Effector memory CD8-positive, alpha-beta T cell (primary cell): ENCODE results near the gene CCDC3.
"Not testable (repeated sequence)": the region's sequence is repeated elsewhere in the genome, so short reads cannot be mapped to it uniquely, and the experiment has no call there.

Source experiments
- ATAC-seq: fragments of 150-1000 bp; cut with Tn5 transposase; replicated peaks from 2 replicates; pipeline ENCODE4 v1.10.0; 2021; ENCODE audit warnings: mild to moderate bottlenecking, moderate library complexity
- DNase-seq, 3 experiments: peaks; one replicate each; pipeline ENCODE4 v3.0.0; 2021
- H3K27ac Mint-ChIP-seq, 2 donors: one replicate each; pipeline ENCODE4 v1.8.0; 2022; ENCODE audit warnings: mild to moderate bottlenecking in 2 of 2, mixed read lengths in 2 of 2, moderate library complexity in 2 of 2
- H3K27me3 Mint-ChIP-seq, 2 donors: one replicate each; pipeline ENCODE4 v1.8.0; 2022; ENCODE audit warnings: mixed read lengths in 2 of 2
- H3K36me3 Mint-ChIP-seq: one replicate; pipeline ENCODE4 v1.8.0; 2022; ENCODE audit warnings: mild to moderate bottlenecking, moderate library complexity, mixed read lengths; ENCODE audit not compliant: insufficient read depth
- H3K4me1 Mint-ChIP-seq, 2 donors: one replicate each; pipeline ENCODE4 v1.8.0; 2022; ENCODE audit warnings: low read depth in 2 of 2, mixed read lengths in 2 of 2
- H3K4me3 Mint-ChIP-seq, 2 donors: one replicate each; pipeline ENCODE4 v1.8.0; 2022; ENCODE audit warnings: mild to moderate bottlenecking in 2 of 2, mixed read lengths in 2 of 2, moderate library complexity in 2 of 2
- H3K9me3 Mint-ChIP-seq, 2 donors: one replicate each; pipeline ENCODE4 v1.8.0; 2022; ENCODE audit warnings: mixed read lengths in 2 of 2

Gene CCDC3

DNA sequence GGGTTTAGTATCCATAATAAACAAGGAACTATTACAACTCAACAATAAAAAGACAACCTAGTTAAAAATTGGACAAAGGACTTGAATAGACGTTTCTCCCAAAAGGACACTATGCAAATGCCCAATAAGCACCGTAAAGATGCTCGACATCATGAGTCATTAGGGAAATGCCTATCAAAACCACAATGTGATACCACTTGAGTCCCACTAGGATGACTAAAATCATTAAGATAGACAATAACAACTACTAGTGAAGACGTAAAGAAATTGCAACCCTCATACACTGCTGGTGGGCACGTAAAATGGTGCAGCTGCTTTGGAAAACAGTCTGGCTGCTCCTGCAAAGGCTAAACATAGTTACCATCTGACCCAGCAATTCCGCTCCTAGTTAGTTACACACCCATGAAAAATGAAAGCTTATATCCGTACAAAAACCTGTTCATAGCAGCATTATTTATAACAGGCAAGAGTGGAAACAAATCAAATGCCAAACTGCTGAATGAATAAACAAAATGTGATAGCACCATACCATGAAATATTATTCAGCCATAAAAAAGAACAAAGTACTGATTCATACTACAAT lies 17.3 kb downstream of the CCDC3 start:
- no peak overlapping the region for H3K4me3 Mint-ChIP-seq
- H3K27ac Mint-ChIP-seq, result no peak overlapping the region
- H3K9me3 Mint-ChIP-seq, result no peaks in the 10 kb centered on the region
- peaks cover 12 to 33% of the 10 kb centered on the region in 2 donors for H3K27me3 Mint-ChIP-seq
- H3K4me1 Mint-ChIP-seq, result no peaks in the 10 kb centered on the region
- no peaks in the 10 kb centered on the region for H3K36me3 Mint-ChIP-seq
- no peak for DNase-seq
- no peak for ATAC-seq

- H3K27ac Mint-ChIP-seq, H3K4me3 Mint-ChIP-seq, H3K4me1 Mint-ChIP-seq, DNase-seq, H3K9me3 Mint-ChIP-seq, ATAC-seq, H3K36me3 Mint-ChIP-seq: not testable (repeated sequence)
- H3K27me3 Mint-ChIP-seq, result peaks cover 19 to 33% of the 10 kb centered on the region in 2 donors
These were observed 17.9 kb downstream of the CCDC3 start for GRCh38 chr10:12983568-12983967.

- no peak overlapping the region for H3K4me3 Mint-ChIP-seq
- H3K9me3 Mint-ChIP-seq, result no peaks in the 10 kb centered on the region
- DNase-seq (no peak), ATAC-seq (no peak)
- no peaks in the 10 kb centered on the region for H3K4me1 Mint-ChIP-seq
- peaks cover 39 to 40% of the 10 kb centered on the region in 2 donors for H3K27me3 Mint-ChIP-seq
- no peaks in the 10 kb centered on the region for H3K36me3 Mint-ChIP-seq
- no peak overlapping the region for H3K27ac Mint-ChIP-seq
These were observed 19.9 kb downstream of the CCDC3 start for GRCh38 chr10:12981570-12981969.

- H3K9me3 Mint-ChIP-seq, result no peaks in the 10 kb centered on the region
- no peak for ATAC-seq
- peaks cover 47% of the 10 kb centered on the region in 2 donors for H3K27me3 Mint-ChIP-seq
- no peak overlapping the region for H3K27ac Mint-ChIP-seq
- H3K4me3 Mint-ChIP-seq, result no peak overlapping the region
- no peak for DNase-seq
- H3K36me3 Mint-ChIP-seq, result no peaks in the 10 kb centered on the region
- no peaks in the 10 kb centered on the region for H3K4me1 Mint-ChIP-seq
These were observed 20.7 kb downstream of the CCDC3 start for GRCh38 chr10:12980713-12981306.

- Mint-ChIP-seq H3K4me1 (no peaks in the 10 kb centered on the region), H3K36me3 (no peaks in the 10 kb centered on the region), H3K27ac (no peak overlapping the region), H3K27me3 (peaks cover 51 to 54% of the 10 kb centered on the region in 2 donors), H3K9me3 (no peaks in the 10 kb centered on the region), H3K4me3 (no peak overlapping the region)
- ATAC-seq, result no peak
- DNase-seq, result no peak
These were observed 21.3 kb downstream of the CCDC3 start for GRCh38 chr10:12980102-12980661.

DNA sequence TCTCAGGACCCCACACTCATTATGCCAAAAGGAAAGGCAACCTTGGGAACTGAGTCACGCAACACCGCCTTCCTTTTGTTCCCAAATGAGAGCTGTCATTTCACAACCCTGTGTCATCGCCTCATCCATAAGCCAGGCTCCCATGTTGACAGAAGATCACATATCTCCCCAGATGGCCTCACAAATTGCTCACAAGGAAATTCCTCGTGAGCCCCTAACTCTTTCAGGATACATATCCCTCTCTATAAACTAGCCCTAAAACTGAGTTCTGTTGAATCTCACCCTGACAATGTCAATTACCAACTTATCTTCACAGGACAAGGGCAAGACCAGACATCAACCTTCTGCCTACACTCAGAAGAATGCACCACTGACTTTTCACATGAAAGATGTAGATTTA lies 22.6 kb downstream of the CCDC3 start:
- ATAC-seq, result no peak
- no peak overlapping the region for H3K27ac Mint-ChIP-seq
- peaks cover 58 to 66% of the 10 kb centered on the region in 2 donors for H3K27me3 Mint-ChIP-seq
- no peaks in the 10 kb centered on the region for H3K4me1 Mint-ChIP-seq
- H3K9me3 Mint-ChIP-seq, result no peaks in the 10 kb centered on the region
- H3K4me3 Mint-ChIP-seq, result no peak overlapping the region
- DNase-seq, result no peak
- no peaks in the 10 kb centered on the region for H3K36me3 Mint-ChIP-seq

DNA sequence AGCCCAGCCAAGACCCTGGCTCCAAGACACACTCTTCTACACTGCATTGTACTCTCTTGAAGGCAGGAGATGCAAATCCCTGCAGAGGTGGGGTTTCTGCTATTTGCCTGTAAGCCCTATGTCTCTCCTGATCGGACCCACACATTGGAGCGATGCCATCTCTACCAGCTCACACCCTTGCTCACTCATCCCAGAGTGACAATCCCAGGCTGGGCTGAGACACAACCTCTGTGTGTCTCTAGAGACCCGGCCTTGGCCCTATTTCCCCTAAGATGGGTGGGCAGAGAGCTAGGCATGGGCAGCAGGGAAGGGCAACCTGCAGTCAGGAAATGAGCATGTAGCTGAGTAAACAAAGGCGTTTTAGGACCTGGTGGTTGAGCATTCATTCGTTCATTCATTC lies 25.6 kb downstream of the CCDC3 start:
- H3K27ac Mint-ChIP-seq, result no peak overlapping the region
- H3K9me3 Mint-ChIP-seq, result no peaks in the 10 kb centered on the region
- DNase-seq (no peak), ATAC-seq (no peak)
- no peak overlapping the region for H3K4me3 Mint-ChIP-seq
- H3K4me1 Mint-ChIP-seq, result no peaks in the 10 kb centered on the region
- no peaks in the 10 kb centered on the region for H3K36me3 Mint-ChIP-seq
- H3K27me3 Mint-ChIP-seq, result peaks cover 67 to 83% of the 10 kb centered on the region in 2 donors

DNA sequence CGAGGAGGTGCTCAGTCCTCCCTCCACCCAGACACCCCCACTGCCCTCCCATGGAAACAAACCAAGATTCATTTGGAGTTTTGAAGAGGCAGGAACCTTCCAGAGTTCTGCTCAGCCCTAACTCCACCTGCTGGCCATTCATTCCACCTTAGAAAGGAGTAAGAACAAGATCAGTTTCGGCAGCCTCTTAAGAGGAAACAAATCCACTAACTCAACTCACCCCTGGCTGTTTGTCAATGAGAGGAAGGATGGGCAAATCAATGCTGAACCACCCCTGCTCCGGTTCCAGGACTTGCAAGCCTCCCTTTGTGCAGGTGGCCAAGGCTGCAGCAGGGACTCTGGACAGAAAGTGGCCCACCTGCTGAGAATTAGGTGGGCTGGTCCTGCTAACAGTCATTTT lies 26.2 kb downstream of the CCDC3 start:
- no peak overlapping the region for H3K4me3 Mint-ChIP-seq
- ATAC-seq, result no peak
- no peaks in the 10 kb centered on the region for H3K36me3 Mint-ChIP-seq

DNA sequence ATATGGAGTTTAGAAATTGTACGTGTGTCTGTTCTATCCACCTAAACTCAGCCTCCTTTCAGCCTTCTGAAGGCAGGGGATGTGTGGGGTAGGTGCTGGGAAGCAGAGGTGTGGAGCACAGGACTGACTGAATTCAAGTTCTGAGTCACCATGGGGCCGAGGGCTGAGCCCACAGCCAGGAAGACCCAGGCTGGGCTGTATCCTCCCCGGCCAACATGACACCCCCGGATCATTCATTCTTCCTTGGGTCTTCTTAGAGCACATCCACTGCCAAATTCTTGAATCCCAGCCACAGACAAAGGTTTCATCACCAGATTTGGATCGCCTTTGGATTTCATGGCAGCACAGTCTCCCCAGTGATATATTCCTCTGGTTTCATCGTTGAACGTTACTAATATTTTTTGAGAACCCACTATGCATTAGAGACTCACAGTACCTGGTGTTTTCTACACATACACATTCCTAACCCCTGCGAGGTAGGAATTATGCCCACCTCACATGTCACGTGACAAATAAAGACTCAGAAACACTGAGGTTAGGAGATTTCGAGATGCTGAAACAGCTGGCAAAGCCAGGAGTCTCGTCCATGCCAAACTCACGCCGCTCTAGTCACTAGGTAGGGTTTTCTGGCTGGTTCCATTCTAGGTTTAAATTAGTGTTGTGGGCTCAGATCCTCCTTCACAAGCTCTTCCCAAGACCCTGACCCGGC lies 26.9 kb downstream of the CCDC3 start:
- DNase-seq, result no peak
- H3K4me1 Mint-ChIP-seq, result no peaks in the 10 kb centered on the region
- H3K27me3 Mint-ChIP-seq, result peaks cover 63 to 78% of the 10 kb centered on the region in 2 donors
- H3K36me3 Mint-ChIP-seq, result no peaks in the 10 kb centered on the region
- H3K27ac Mint-ChIP-seq, result no peak overlapping the region
- no peak for ATAC-seq
- no peaks in the 10 kb centered on the region for H3K9me3 Mint-ChIP-seq
- no peak overlapping the region for H3K4me3 Mint-ChIP-seq

More for the DNA sequence above, 26.2 kb downstream of the CCDC3 start:
- DNase-seq, result no peak
- Mint-ChIP-seq H3K4me1 (no peaks in the 10 kb centered on the region), H3K27ac (no peak overlapping the region), H3K27me3 (peaks cover 62 to 78% of the 10 kb centered on the region in 2 donors), H3K9me3 (no peaks in the 10 kb centered on the region)

DNA sequence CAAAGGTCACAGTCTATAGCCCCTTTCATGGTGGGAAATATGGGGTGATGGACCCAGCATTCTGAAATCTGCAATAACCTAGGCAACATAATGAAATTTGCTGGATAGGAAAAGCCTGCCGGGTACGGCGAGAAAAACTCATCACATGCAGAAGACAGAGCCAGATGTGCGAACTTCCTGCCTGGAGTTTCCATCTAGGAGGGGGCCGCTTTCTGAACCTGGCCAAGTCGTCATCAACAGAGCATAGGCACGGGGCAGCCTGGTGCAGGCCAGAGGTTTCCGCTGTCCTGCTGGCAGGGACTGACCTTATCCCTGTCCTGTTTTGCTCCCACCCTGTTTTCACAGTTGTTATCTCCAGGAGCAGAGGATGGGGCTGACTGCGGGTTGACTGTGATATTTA lies 27.4 kb downstream of the CCDC3 start:
- H3K9me3 Mint-ChIP-seq, result no peaks in the 10 kb centered on the region

GRCh38 chr10:12973149-12973718 lies 28.3 kb downstream of the CCDC3 start:
- H3K4me1 Mint-ChIP-seq, result no peaks in the 10 kb centered on the region
- H3K4me3 Mint-ChIP-seq, result no peak overlapping the region
- H3K27ac Mint-ChIP-seq, result no peak overlapping the region
- no peaks in the 10 kb centered on the region for H3K36me3 Mint-ChIP-seq
- ATAC-seq (no peak), DNase-seq (no peak)
- peaks cover 56 to 75% of the 10 kb centered on the region in 2 donors for H3K27me3 Mint-ChIP-seq
- peaks cover 0 to 8% of the 10 kb centered on the region in 2 donors for H3K9me3 Mint-ChIP-seq

More for the DNA sequence above, 27.4 kb downstream of the CCDC3 start:
- no peaks in the 10 kb centered on the region for H3K36me3 Mint-ChIP-seq
- H3K27ac Mint-ChIP-seq, result no peak overlapping the region
- H3K4me1 Mint-ChIP-seq, result no peaks in the 10 kb centered on the region
- H3K4me3 Mint-ChIP-seq, result no peak overlapping the region
- DNase-seq (no peak), ATAC-seq (no peak)
- H3K27me3 Mint-ChIP-seq, result peaks cover 61 to 75% of the 10 kb centered on the region in 2 donors

DNA sequence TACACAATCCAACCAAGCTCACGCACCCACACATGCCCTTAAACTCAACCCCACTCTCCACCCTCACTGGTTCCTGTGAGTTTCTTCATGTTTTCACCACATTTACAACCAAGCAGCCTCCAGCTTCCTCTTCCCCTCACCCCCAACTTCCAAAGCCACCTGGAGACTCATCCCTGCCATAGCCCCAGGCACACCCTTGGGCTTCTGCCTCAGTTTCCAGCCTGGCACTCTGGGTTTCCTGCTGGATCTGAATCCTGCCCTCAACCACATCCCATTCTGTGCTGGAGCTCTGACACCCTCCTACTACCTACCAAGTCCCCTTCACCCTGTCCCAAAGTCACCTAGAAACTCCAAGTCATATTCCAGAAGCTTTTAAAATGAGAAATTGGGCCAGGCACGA lies 29.4 kb downstream of the CCDC3 start:
- H3K36me3 Mint-ChIP-seq, result peaks cover 3% of the 10 kb centered on the region

DNA sequence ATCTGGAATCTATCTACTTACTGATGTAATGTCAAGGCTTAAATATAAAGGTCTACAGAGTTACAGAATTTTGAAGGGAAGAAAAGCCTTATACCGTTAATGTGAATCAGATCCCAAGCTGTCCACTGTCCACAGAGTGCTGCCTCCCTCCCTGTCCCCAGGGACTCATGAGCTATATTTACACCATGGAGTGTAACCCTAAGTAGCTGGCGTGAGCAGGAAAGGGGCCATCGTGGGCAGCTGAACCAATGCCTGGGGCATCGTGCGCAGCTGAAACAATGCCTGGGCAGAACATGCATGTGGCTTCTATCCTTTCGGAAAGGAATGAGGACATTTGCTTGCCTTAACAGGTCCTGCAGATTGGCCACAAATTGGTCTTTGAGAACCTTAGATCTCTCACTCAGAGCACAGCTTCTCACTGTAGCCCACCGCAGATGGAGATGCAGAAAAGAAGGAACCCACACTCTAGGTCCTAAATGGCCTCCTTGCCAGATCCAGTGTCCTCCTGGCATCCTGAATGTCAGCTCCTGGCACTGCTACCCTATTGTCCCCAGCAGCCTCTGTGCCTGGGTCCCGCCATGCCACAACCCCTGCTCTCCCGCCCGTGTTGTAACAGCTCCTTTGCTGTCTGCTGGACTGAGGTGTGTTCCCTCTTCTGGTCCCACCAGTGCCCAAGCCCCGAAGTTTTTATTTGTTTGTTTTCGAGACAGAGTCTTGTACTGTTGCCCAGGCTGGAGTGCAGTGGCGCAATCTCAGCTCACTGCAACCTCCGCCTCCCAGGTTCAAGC lies 30.3 kb downstream of the CCDC3 start:
- DNase-seq, result no peak

More for the DNA sequence above, 29.4 kb downstream of the CCDC3 start:
- H3K27me3 Mint-ChIP-seq, result peaks cover 45 to 65% of the 10 kb centered on the region in 2 donors
- no peaks in the 10 kb centered on the region for H3K4me1 Mint-ChIP-seq
- no peak for DNase-seq
- ATAC-seq, result no peak
- H3K4me3 Mint-ChIP-seq, result no peak overlapping the region
- H3K27ac Mint-ChIP-seq, result no peak overlapping the region
- H3K9me3 Mint-ChIP-seq, result peaks cover 2 to 15% of the 10 kb centered on the region in 2 donors

More for the DNA sequence above, 30.3 kb downstream of the CCDC3 start:
- Mint-ChIP-seq H3K27ac (no peak overlapping the region), H3K27me3 (peaks cover 35 to 58% of the 10 kb centered on the region in 2 donors), H3K4me3 (no peak overlapping the region), H3K4me1 (no peaks in the 10 kb centered on the region), H3K36me3 (peaks cover 3% of the 10 kb centered on the region), H3K9me3 (peaks cover 4 to 20% of the 10 kb centered on the region in 2 donors)
- no peak for ATAC-seq
